Kidney glomerular epithelial cell (primary cell): ENCODE results near the gene THAP3.
A peak's percentile ranks its signal among the peaks of the same experiment; 100 is the strongest.

Experiments used
- DNase-seq: peaks from one replicate; lab custom pipeline; 2025; lab: John Stamatoyannopoulos, UW

The THAP3 gene

DNA sequence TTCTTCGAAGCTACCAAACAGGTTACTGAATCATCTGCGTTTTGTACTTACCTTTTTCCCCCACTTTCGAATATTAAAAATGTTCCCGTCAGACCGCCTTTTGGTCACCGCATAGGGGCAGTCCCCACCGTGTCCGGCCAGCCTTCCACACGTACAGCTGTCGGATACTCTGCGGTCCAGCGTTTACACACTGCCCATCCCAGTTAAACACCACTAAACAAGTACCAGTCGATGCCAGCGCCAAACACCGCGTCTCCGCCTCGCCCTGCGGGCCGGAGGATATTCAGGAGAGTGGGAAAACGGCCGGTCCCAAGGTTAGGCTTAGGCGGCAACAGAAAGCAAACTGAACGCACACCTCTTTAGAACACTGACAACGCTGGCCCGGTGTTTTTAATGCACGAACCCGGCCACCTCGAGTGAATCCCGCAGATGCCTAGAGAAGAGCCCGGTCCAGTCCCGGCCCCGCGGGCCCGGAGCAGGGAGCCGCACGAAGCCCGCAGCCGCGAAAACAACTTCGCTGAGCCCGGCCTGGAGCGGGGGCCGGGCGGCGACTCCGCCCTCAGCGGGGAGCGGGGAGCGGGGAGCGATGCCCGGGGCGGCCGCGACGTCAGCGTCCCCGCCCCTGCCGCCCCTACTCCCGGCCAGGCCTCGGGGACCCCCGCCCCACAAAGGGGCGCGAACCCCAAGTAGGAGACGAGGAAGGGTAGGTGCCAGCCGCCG lies 11.9 kb upstream of the THAP3 start:
- peak; percentile 31 for DNase-seq

DNA sequence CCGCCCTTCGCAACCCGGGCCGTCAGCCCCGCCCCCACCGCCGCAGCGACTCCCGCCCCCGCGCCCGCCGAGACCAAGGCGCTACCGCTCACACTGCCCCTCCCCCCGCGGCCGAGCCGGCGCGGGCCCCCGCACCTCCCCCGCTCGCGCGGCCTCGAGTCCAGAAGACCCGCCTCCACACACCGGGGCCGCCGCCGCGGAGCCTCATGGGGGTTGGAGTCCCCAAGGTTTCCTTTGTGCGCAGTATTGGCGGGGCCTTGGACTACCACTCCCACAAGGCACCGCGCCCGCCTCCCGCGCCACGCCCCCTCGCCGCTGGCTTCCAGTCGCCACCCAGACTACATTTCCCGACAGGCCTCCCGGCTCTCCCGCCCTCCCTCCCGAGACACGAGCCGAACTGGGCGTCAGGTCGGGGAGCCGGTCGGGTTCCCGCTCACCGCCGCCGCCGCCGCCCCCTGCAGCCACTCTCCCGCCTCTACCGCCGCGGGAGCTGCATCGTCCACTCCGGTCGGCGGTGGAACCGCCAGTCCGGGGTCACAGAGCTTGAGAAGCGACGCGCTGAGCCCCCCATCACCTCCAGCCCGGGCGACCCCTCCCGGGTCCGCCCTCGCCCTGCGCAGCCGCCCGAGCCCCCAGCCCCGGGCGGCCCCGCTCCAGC lies 11.2 kb upstream of the THAP3 start, which contains the start of gene PHF13:
Gene PHF13 (plus strand): TSS at position 371 of the 658 bp plus-strand sequence. CDS start 336 bp downstream, outside the sequence.
- DNase-seq = peak; percentile 94

DNA sequence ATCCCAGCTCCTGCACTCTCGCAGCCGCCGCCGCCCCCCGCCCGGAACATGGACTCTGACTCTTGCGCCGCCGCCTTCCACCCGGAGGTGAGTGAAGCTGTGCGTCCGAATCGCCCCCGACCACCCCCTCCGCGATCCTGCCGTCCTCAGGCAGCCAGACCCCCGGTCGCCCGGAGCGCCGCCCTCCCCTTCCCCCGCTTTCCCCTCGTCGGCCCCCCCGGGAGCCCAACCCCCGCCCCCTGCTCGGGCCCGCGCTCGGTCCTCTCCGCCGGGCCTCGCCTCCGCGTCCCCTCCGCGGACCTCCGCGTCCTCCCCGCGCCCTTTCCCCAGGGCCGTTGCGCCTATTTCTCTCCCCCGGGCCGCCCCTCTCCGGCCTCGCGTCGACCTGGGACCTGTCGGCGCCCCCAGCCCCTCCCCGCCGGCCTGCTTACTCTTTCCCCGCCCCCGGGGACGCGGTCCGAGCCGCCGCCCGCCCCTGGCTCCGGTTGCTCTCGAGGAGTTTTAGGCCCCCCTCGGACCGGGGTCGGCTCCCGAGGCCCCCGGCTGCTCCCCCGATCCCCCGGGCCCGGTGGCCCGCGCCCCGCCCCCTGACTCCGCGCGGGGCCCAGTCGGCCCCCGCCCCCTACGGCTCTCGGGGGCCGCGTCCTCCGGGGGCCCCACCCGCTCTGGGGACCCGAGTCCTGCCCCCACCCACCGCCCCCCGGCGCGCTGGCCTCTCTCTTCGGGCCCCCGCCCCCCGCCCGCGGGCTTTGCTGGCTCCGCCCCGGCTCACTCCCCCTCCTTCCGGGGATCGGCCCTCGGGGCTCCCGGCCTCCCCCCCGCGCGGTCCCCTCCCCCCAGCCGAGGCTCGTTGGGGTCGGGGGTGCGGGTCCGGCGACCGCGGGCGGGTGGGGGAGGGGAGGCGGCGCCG lies 10.4 kb upstream of the THAP3 start:
- peak; percentile 26 for DNase-seq

DNA sequence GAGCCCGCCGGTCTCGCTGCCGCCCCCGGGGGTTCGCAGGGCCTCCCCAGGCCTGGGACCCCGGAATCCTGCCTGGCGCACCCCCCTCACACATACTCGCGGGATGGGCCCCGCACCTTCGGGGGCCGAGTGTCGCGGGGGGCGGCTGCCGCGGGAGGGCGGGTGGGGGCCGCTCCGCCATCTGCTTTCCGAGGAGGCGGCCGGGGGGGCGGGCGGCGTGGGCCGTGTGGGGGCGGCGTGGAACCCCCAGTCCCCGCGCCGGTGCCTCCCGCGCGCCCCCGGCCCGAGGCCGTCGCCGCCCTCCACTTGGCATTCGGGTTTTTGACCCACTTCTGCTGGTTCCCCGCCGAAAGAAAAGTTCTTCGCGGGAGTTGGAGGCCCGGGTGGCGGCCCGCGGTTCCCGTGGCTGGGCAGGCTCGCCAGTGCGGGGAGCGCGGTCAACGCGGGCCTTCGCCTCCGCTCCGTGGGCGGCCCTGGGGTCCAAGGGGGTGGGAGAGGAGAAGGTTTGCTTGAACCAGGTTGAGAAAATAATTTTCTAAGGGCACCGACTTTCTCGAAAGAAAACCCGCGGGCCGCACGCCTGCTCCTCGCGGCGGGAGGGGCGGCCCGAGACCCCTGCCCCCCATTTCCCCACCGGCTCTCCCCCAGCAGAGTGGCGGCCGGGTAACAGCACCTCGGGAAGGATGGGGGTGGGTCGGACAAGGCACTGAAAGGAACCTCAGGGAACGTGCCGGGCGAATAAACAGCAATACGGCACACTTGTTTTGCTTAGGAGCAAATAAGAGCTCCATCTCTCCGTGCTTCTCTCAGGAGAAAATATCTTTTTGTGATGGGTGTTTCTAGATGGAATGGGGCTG lies 9.5 kb upstream of the THAP3 start:
- no peak for DNase-seq

DNA sequence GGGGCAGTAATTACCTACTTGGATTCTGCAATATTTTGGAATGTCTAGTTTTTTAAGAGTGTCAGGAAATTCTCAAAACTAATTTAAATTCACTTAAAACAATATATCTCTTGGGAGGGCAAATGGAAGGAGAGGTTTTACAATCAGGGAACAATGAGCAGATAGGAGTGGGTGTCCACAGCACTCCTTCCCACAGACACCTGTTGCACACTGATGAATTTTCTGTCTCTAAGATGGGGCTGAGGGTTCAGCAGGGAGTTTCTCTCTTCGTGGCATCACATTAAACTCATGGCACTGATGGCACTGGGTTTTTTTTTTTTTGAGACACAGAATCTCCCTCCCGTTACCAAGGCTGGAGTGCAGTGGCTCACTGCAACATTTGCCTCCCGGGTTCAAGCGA lies 5.6 kb upstream of the THAP3 start:
- no peak for DNase-seq

DNA sequence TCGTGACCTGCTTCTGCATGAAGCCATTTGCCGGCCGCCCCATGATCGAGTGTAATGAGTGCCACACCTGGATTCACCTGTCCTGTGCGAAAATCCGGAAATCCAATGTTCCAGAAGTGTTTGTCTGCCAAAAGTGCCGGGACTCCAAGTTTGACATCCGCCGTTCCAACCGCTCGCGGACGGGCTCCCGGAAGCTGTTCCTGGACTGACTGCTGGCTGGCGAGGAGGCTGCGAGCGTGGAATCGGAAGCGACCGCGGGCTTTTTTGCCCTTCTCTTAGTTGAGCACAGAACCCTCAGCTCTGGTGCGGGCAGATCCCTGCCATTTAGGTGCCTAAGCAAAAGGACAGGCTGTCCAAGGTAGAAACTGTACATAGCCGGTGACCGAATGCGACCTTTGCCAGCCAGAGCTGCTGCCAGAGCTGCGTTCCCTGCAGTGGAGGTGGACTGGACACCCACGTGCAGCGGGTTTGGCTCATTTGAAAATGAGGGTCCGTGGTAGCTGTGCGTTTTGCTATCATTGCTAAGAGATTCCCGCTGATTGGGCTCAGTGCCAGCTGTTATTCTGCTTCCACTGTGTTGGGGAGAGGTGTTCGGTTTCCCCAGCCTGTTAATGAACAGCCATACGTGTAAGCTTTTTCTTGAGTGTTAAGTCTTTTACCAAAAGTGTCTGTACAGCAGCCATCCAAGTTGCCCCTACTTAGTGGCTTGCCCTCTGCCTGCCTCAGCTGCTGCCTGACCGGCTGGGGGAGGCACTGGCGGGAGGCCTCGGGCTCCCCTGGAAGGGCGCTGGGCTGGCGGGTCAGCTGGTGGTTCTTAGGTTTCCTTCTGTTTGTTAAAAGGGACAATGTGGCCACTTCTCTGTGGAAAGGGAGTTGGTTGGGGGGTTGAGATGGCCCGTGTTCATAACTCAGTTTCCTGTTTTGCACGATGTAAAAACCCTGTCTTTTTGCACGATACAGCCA lies 3.0 kb upstream of the THAP3 start:
- no peak for DNase-seq

DNA sequence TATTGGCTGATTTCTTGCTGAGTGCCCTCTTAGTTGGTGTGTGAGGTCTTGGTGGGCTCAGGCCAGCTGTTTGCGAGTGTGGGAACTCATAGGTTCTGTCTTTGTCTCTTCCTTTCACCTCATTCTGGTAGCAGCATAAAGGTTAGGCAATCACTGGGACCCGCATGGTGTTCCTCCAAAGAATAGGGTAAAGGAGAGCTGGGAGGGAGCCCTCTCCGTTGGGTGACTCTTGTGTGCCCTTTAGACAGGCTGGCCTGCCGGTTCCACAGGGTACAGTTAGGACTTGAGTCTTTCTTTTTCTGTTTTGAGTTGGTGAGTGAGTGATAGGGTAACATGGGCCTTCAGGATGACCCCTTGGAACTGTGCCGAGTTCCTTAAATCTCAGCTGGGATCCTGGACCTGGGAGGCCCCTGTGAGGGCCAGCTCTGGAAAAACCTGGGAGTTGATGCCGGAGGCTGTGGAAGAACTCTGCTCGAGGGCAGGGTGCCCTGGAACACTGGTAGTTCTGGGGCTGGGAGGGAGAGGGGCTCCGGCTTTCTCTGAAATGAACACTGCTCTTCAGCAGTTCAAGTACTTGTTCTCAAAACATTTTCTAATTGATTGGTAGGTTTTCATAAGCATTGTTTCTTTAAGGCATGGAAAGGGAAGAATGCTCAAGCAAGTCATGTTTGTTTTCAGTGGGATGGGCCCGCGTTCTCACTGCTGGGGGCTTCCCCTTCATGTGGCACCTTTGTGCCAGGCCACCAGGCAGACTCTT lies 2.1 kb upstream of the THAP3 start:
- DNase-seq = no peak

DNA sequence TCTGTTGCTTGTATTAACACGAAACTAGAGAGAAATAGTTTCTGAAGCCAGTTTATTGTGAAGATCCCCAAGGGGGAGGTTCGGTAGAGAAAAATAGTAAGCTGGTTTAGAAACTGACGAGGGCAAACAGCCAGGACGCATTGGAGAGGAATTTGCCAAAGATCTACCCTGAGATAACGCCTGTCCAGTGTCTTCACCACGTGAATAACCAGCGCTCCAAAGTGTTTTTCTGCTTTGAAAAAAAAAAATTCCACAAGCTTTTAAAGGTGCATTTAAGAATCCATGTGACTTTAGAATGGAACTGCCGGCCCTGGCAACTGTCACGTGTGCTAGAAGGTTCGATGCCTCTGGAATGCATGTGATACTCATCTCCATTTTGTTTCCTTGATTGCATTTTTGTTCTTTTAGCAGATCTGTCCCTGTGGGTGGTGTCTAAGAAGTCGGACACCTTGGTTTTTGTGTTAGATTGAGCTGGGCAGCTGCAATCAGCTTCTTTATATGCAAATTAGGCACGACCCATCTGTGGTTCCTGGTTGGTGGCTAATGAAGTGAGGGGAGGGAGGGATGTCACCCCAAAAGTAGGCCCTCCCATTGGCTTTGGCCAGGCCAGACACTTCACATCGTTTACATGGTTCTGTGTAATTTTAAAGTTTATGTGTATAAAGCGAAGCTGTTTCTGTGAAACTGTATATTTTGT lies 1.3 kb upstream of the THAP3 start:
- DNase-seq = no peak

DNA sequence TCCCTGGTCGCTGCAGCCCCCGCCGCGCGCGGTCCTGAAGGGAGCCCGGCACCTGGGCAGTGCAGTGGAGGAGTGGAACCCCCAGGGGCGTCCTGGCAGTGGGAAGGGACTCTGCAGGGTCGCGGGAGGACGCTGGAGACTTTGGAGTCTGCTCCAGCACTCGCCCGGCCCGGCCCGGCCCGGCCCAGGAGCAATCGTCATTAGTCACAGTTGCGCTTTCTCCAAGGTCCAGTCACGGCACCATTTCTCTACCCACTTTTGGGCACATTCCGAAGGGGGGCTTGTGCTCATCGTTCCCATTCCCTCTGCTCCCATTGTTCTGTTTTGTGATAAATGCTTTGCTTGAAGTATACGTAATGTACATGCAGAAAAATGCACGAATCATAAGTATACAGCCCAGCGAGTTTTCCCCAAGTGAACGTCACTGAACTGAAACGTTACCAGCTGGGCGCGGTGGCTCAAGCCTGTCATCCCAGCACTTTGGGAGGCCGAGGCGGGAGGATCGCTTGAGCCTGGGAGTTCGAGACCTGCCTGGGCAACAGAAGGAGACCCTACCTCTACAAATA lies 999 bp downstream of the THAP3 start:
- DNase-seq = peak; percentile 47

DNA sequence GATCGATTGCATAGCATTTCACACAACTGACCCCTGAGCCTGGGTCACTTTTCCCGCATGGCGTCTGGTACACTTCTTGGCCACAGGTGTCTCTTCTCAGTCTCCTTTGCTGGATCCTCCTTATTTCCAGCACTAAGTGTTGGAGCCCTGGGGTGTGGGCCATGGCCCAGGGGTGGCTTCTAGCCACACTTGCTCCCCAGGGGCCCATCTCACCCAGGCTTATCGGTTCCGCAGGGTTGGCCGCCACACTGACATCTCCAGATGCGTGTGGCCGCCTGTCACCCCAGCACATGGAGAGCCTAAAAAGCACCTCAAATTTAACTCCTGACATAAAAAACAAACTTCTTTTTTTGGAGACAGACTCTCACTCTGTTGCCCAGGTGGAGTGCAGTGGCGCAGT lies 2.4 kb downstream of the THAP3 start:
- DNase-seq = no peak

DNA sequence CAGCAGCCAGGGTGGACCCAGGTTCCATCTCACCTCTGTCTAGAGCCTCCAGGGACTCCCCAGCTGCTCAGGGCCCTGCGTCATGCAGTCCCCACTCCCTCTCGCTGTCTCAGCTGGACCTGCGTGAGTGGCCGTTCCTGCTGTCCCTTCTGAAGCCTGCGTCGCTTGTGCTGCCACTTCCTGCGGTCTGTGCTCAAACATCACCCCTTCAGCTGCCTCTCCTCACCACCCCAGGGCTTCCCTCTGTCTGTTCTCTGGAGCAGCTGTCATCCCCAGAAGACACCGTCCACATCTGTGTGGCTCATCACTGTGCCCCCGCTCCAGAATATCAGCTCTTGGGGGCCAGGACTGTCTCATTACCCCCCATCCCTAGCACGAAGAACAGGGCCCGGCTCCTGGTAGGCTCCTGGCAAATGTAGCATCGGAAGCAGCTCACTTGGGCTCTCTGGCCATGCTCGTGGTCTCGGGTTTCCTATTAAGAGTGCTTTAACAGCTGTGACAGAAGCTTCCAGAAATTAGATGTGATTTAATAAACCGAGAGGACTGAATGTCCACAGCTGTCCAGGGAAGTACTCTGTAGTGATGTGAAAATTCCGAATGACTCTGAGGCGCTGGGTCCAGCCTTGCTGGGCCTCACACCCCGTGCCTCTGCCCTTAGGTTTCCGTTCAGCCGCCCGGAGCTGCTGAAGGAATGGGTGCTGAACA lies 3.3 kb downstream of the THAP3 start:
- DNase-seq = no peak

DNA sequence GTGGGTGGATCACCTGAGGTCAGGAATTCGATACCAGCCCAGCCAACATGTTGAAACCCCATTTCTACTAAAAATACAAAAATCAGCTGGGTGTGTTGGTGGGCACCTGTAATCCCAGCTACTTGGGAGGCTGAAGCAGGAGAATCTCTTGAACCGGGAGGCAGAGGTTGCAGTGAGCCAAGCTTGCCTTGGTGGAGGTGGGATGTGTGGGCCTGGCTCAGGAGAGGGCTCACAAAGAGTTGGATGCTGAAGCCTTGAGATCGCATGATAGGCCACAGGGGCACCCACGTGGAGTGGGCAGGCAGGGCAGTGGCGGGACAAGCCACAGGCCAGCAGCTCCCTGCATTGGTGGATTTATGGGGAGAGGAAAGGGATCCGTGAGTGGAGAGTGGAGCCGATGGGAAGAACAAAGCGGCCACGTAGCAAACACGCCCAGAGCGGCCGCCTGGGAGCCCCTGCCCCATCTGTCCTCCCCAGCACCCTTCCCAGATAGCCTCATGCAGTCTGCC lies 4.4 kb downstream of the THAP3 start:
- no peak for DNase-seq

DNA sequence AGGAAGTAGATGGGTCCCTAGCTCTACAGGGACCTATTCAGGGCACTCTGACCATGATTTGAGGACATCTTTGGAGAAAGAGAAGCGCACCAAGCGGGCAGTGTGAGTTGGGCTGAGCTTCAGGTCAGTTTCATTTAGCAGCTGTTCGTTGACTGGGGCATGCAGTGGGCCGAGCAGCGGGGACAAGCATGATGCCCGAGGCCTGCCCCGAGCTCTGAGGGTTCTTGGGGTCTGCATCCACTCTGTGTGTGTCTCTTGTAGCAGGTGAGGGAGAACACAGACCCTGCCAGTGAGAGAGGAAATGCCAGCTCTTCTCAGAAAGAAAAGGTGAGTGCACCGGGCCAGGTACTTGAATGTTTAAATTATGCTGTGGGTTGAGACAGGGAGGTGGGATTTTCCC lies 5.4 kb downstream of the THAP3 start:
- no peak for DNase-seq

DNA sequence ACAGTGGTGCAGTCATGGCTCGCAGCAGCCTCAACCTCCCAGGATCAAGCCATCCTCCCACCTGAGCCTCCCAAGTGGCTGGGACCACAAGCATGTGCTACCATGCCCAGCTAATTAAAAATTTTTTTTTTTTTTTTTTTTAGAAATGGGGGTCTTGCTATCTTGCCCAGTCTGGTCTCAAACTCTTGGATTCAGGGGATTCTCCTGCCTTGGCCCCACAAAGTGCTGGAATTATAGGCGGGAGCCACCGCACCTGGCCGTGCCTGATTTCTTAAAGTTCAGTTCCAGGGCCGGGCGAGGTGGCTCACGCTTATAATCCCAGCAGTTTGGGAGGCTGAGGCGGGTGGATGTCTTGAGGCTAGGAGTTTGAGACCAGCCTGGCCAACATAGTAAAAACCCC lies 6.4 kb downstream of the THAP3 start:
- no peak for DNase-seq

DNA sequence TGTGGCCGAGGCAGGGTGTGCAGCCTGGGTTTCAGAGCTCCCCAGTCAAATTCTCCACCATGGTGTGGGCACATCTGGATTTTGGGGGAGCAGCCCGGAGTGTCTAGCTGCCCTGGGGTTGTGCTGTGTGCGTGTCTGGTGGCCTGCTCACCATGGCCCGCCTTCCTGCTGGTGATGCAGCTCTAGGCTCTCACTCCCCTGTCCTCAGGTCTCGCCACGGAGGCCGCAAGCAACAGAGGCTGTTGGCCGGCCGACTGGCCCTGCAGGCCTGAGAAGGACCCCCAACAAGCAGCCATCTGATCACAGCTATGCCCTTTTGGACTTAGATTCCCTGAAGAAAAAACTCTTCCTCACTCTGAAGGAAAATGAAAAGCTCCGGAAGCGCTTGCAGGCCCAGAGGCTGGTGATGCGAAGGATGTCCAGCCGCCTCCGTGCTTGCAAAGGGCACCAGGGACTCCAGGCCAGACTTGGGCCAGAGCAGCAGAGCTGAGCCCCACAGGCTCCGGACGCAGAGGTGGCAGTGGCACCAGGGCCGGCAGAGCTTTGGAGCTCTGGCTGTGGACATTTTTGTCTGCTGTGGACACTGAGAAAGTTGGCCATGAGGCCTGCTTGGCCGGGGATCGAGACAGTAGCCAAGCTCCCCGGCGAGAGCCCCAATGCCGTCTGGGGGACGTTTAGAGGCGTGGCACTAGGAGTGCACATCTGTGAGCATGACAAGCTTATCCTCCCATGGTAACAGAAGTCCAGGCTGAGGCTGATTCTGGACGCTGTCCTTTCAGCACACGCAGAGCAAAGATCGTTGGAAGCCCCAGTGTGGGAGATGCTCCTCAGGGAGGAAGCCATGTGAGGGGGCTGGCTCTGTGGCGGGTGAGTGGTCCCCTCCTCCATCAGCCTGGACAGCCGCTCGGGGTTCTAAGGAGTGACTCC lies 8.2 kb downstream of the THAP3 start:
- DNase-seq = no peak

DNA sequence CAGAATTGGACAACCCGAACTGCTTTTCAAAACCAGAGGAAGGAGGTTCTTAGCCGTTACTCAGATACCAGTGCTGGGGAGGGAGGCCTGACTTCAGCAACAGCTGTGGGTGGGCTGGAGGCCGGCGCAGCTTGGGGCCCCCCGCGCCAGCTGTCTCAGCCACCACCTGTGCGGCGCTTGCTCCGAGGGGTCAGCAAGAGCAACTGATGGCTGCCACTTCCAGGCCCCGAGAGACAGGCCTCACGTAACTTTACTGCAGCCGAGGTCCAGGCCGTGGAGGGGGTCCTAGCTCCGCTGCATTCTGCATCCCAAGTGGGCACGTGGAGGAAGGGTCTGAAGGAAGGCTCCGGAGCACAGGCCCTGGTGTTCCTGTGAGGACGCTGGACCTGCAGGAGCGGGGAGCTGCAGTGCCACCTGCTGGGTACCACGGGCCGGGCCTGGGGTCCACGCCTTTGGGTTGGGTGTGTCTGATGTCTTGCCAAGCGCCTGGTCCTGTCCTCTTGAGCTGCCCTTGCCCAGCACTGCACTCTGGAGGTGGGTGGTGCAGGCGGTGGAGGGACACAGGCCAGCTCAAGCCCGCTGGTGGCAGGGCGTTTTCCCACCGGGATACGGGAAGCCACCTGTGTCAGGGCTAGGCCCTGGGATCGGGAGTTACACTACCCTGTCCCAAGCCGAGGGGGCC lies 9.8 kb downstream of the THAP3 start:
- DNase-seq = no peak
